ENCODE results near the gene CALM3. TPM values are rescaled to one million over a fixed set of nuclear protein-coding genes. Genes with fewer than 3 reads are reported as not detected.
A peak's percentile ranks its signal among the peaks of the same experiment; 100 is the strongest.
"Not testable (repeated sequence)": the region's sequence is repeated elsewhere in the genome, so short reads cannot be mapped to it uniquely, and the experiment has no call there.

The CALM3 gene
- total RNA-seq: 100 to 1,000 TPM; 142 to 192 (median 175) TPM
- 100 to 1,000 TPM; 120 to 145 (median 124) TPM for polyA plus RNA-seq
- long read RNA-seq, donor 1, transcript CALM3-201 (6 exons, 2,289 nt): major isoform, 99 of 124 reads
- long read RNA-seq, donor 1, partial matches to known transcripts: 4 of 124 reads
- long read RNA-seq, donor 1, other reads (novel, unspliced or antisense): 18 of 124 reads
- long read RNA-seq, donor 2, transcript CALM3-201 (6 exons, 2,289 nt): major isoform, 157 of 183 reads
- long read RNA-seq, donor 2, partial matches to known transcripts: 6 of 183 reads
- long read RNA-seq, donor 2, other reads (novel, unspliced or antisense): 17 of 183 reads

DNA sequence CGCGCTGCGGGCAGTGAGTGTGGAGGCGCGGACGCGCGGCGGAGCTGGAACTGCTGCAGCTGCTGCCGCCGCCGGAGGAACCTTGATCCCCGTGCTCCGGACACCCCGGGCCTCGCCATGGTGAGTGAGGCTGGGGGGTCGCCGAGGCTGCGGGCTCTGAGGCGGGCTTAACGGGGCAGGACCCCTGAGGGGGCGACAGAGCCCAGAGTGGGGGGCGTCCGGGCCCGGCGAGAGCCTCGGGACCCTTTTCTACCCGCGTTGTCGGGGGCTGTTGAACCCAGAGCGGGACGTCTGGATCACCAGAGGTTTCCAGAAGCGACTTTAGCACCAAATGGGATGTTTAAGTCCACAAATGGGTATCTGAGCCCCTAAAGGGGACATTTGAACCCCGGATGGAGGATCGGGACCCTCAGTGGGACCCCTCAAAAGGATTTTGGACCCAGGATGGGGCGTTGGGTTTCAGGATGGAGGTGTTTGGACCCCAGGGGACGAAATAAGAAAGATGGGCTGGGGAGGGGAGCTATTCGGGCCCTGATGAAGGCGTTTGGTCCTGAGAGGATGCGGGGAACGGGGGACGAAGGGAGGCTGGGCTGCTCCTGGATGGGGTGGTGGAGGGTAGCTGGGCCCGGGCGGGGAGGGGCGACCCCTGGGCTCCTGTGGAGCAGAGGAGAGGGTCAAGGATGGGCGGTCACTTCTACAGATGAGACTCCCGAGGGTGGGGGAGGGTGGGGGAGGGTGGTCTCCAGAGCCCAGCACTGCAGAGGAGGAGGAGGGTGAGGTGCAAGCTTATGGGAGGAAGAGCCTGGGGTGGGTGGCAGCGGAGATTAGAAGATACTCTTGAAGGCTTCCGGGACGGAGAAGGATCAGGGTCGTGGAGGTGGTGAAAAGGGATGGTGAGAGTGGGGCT lies at the start of gene CALM3:
Gene CALM3 (plus strand): TSS at position 13 of the 907 bp plus-strand sequence. CDS start 105 bp downstream, at position 118.
- DNase-seq: no peak
- intact Hi-C loops (cut with DNase I): no loop called here
- ATAC-seq: peak in 1 of 4 donors; percentile 19
- 0 to 1% (median 1%) methylated on average over 32 to 51 of the region's 51 CpGs for WGBS, 3 donors
- Histone ChIP-seq H3K27me3 (ENCODE audit: insufficient read depth in 3 of 3, low read length in 2 of 3) (no peaks in the 10 kb centered on the region), H3K27ac (peak within 1 kb of the TSS; percentile 97), H3K36me3 (ENCODE audit: insufficient read depth in 1 of 2, low read depth in 1 of 2) (peaks cover 0 to 15% of the 10 kb centered on the region in 2 donors), H3K4me1 (peaks cover 22% of the 10 kb centered on the region), H3K4me3 (peak within 1 kb of the TSS; percentile 82), H3K9me3 (peaks cover 14% of the 10 kb centered on the region)
- TF ChIP-seq, protein P1, sequence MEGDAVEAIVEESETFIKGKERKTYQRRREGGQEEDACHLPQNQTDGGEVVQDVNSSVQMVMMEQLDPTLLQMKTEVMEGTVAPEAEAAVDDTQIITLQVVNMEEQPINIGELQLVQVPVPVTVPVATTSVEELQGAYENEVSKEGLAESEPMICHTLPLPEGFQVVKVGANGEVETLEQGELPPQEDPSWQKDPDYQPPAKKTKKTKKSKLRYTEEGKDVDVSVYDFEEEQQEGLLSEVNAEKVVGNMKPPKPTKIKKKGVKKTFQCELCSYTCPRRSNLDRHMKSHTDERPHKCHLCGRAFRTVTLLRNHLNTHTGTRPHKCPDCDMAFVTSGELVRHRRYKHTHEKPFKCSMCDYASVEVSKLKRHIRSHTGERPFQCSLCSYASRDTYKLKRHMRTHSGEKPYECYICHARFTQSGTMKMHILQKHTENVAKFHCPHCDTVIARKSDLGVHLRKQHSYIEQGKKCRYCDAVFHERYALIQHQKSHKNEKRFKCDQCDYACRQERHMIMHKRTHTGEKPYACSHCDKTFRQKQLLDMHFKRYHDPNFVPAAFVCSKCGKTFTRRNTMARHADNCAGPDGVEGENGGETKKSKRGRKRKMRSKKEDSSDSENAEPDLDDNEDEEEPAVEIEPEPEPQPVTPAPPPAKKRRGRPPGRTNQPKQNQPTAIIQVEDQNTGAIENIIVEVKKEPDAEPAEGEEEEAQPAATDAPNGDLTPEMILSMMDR (IDR thresholded peaks at IDR 0.05): no peak

GRCh38 chr19:46552891-46553290 lies 48.2 kb upstream of the CALM3 start:
- TF ChIP-seq, protein P1 (IDR thresholded peaks at IDR 0.05): no peak
- H3K27ac ChIP-seq: no peak overlapping the region
- no peak for ATAC-seq

GRCh38 chr19:46554161-46554560 lies 47.0 kb upstream of the CALM3 start:
- WGBS, 3 donors: 93 to 98% (median 93%) methylated on average over 1 of the region's 1 CpG
- ATAC-seq: no peak
- peaks cover 24% of the 10 kb centered on the region for H3K9me3 ChIP-seq
- H3K4me3 ChIP-seq: no peak overlapping the region
- no peaks in the 10 kb centered on the region for H3K36me3 ChIP-seq (ENCODE audit: insufficient read depth in 1 of 2, low read depth in 1 of 2)
- intact Hi-C loops (cut with DNase I): no loop called here
- TF ChIP-seq, protein P1 (IDR thresholded peaks at IDR 0.05): no peak
- DNase-seq: no peak
- no peaks in the 10 kb centered on the region for H3K27me3 ChIP-seq (ENCODE audit: insufficient read depth in 3 of 3, low read length in 2 of 3)
- no peak overlapping the region for H3K27ac ChIP-seq
- H3K4me1 ChIP-seq: no peaks in the 10 kb centered on the region

More at GRCh38 chr19:46552891-46553290, 48.2 kb upstream of the CALM3 start:
- no peaks in the 10 kb centered on the region for H3K36me3 ChIP-seq (ENCODE audit: insufficient read depth in 1 of 2, low read depth in 1 of 2)
- no peak overlapping the region for H3K4me3 ChIP-seq
- H3K9me3 ChIP-seq: peaks cover 24% of the 10 kb centered on the region
- H3K27me3 ChIP-seq (ENCODE audit: insufficient read depth in 3 of 3, low read length in 2 of 3): no peaks in the 10 kb centered on the region
- WGBS, 3 donors: 30 to 90% (median 89%) methylated on average over 1 of the region's 1 CpG
- no peaks in the 10 kb centered on the region for H3K4me1 ChIP-seq
- intact Hi-C loops (cut with DNase I): no loop called here
- no peak for DNase-seq

GRCh38 chr19:46555628-46556280 lies 45.4 kb upstream of the CALM3 start:
- H3K27me3 ChIP-seq (ENCODE audit: insufficient read depth in 3 of 3, low read length in 2 of 3): no peaks in the 10 kb centered on the region
- intact Hi-C loops (cut with DNase I): no loop called here
- TF ChIP-seq, protein P1 (IDR thresholded peaks at IDR 0.05): no peak
- no peak overlapping the region for H3K27ac ChIP-seq
- H3K9me3 ChIP-seq: peaks cover 16% of the 10 kb centered on the region
- ATAC-seq (no peak), DNase-seq (no peak)
- WGBS, 3 donors: 38 to 41% (median 41%) methylated on average over 2 of the region's 2 CpGs
- no peaks in the 10 kb centered on the region for H3K4me1 ChIP-seq
- no peak overlapping the region for H3K4me3 ChIP-seq
- H3K36me3 ChIP-seq (ENCODE audit: insufficient read depth in 1 of 2, low read depth in 1 of 2): no peaks in the 10 kb centered on the region

DNA sequence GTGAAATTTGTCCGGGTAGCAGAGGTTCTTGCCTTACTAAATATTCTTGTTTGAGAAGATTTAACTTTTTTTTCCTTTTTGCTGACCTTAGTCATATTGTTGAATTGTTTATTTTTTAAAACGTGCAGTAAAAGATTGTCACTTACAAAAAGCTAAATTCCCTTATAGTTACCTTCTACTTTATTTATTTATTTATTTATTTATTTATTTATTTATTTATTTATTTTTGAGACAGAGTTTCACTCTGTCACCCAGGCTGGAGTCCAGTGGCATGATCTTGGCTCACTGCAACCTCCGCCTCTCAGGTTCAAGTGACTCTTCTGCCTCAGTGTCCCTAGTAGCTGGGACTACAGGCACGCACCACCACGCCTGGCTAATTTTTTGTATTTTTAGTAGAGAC lies 44.7 kb upstream of the CALM3 start:
- H3K27ac ChIP-seq; DNase-seq; H3K27me3 ChIP-seq (ENCODE audit: insufficient read depth in 3 of 3, low read length in 2 of 3); H3K9me3 ChIP-seq; H3K4me3 ChIP-seq; H3K4me1 ChIP-seq; ATAC-seq; intact Hi-C loops (cut with DNase I); H3K36me3 ChIP-seq (ENCODE audit: insufficient read depth in 1 of 2, low read depth in 1 of 2): not testable (repeated sequence)
- WGBS, 3 donors: 83 to 86% (median 85%) methylated on average over 5 of the region's 5 CpGs

All from psoas muscle (tissue), 8 donors.